HG03045 (cell line): ENCODE results near the gene SOS2.
"Not testable (repeated sequence)": the region's sequence is repeated elsewhere in the genome, so short reads cannot be mapped to it uniquely, and the experiment has no call there.

Source experiments
- ATAC-seq: cut with Tn5 transposase; IDR thresholded peaks from one replicate; pipeline ENCODE4 v1.9.1; 2021; ENCODE audit warnings: mild to moderate bottlenecking, moderate library complexity; ENCODE audit not compliant: unreplicated experiment

Gene SOS2

DNA sequence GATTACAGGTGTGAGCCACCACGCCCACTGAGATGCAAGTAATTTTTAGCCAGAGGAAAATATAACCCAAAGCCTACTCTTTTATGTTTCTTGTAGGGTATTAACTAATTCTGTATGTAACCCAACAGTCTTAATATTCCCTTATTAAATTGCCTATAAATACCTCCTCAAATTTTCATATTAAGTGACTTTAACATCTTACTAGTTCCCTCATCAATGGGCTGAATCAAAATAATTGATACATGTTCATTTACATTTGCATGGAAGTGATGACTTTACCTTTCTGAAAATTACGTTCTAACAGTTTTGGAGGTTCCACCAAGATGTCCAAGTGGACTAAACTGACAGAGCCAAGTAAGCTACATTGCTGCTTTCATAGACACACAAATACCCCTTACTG is 3.1 kb downstream of the SOS2 start:
- no peak for ATAC-seq

- ATAC-seq = no peak
Observed at GRCh38 chr14:50225974-50226297, 5.4 kb downstream of the SOS2 start.

DNA sequence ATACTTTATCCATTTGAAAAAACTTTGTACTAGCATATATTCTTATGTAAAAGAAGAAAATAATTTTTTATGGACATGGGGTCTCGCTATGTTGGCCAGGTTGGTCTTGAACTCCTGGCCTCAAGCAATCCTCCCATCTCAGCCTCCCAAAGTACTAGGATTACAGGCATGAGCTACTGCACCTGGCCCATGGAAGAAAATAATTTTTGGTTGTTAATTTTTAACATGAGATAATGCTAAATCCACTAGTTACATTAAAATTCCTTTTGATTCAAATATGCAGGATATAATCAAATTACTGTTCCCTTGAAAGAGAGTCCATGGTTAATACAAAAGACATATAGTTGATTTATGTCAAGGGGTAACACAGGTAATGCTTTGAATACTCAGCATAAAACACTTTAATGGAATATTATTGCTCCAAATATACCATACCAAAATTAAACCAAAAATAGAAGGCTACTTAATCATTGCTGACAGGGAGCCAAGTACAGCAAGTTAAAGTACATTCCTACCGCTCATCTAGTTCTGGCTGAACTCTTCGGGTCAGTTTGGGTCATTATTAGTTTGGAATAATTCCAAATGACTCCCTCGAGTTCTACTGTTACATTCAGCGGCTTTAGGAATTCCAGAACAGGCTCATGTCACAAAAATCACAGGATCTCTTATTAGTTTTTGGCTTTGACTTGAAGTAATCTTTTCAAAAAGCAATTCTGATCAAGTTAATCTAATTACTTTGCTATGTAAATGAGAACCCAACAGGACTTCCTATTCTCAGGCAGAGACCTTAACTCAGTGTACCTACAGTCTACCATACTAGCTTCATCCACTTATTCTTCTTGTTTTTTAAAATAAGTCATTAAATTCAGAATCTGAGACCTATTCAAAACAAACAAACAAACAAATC is 6.1 kb downstream of the SOS2 start:
- no peak for ATAC-seq

GRCh38 chr14:50222055-50222613 is 9.2 kb downstream of the SOS2 start:
- no peak for ATAC-seq

DNA sequence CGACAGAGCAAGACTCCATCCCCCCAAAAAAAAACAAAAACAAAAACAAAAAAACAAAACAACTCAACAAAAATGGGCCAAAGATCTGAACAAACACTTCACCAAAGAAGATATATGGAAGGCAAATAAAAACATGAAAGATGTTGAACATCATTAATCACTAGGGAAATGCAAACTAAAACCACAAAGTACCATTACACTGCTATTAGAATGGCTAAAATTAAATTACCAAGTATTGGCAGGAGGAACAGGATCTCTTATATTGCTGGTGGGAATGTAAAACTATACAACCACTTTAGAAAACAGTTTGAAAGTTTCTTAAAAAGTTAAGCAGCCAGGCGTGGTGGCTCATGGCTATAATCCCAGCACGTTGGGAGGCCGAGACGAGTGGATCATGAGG is 12.9 kb downstream of the SOS2 start:
- no peak for ATAC-seq

- no peak for ATAC-seq
Observed at GRCh38 chr14:50215416-50215815, 16.0 kb downstream of the SOS2 start.

DNA sequence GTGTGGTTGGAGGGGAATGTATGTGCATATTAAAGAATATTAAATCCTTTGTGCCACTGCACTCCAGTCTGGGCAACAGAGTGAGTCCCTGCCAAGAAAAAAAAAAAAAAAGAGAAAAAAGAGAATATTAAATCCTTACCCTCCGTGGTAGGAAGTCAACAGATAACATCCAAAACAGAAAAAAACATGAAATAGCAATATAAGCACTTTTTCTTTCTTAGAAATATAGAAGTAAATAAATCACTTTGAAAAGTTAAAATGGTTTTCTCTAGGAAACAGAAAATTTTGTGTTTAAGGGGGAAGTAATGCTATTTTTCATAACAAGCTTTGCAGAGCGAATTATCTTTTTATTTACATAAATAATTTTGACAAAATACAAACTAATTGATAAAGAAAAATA is 17.6 kb downstream of the SOS2 start:
- ATAC-seq = no peak

GRCh38 chr14:50212726-50213125 is 18.7 kb downstream of the SOS2 start:
- no peak for ATAC-seq

GRCh38 chr14:50210074-50210473 is 21.3 kb downstream of the SOS2 start:
- ATAC-seq = no peak

DNA sequence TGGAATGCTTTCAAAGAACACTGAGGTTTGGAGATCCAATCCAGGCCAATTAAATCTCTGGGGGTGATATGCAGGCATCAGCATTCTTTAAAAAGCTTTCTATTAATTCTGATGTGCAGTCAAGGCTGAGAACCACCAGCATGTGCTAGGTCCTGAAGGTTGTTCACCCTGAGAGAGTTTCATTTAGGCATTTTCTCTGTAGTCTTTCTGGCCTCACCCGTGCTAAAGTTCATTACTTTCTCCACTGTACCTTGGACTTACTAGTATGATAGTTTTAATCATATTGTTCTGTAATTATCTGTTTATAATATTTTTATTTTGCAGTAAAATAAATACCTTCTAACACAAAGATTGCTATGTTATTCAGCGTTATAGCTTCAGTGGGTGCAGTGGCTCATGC is 32.9 kb downstream of the SOS2 start:
- ATAC-seq = no peak

DNA sequence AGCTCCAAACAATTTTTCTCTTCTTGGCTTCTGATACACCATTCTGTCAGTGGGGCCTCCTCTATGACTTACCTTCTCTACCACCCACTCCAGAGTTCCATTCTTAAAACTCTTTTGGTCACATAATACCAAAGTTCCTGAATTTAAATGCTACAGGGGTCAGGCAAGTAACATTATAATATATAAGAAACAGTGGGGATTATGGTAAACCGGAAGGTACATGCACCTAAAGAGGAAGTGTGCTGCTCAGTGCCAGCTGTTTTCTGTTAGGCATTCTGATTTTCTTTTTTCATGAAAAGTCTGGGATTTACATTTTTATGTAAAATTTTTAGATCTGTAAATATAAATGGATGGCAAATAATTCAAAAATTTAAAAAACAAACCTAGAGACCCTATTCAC is 39.9 kb downstream of the SOS2 start:
- ATAC-seq = no peak

- no peak for ATAC-seq
Observed at GRCh38 chr14:50186107-50186506, 45.3 kb downstream of the SOS2 start.

- no peak for ATAC-seq
Observed at GRCh38 chr14:50173891-50174290, 57.5 kb downstream of the SOS2 start.

GRCh38 chr14:50171895-50172294 is 59.5 kb downstream of the SOS2 start:
- ATAC-seq = no peak

- not testable (repeated sequence) for ATAC-seq
Observed at GRCh38 chr14:50167381-50167780, 64.0 kb downstream of the SOS2 start.

- no peak for ATAC-seq
Observed at GRCh38 chr14:50156111-50156510, 75.3 kb downstream of the SOS2 start.

DNA sequence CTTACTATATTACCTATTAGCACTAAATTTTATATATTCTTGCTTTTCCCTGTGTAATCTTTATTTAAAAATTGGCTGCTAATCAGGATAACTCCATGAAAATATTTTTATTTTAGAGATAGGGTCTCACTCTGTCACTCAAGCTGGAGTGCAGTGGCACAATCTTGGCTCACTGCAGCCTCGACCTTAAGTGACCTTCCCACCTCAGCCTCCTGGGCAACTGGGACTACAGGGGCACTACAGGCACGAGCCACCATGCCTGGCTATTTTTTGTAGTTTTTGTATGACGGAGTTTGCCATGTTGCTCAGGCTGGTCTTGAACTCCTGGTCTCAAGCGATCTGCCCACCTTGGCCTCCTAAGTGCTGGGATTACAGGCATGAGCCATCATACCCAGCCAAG is 82.6 kb downstream of the SOS2 start:
- no peak for ATAC-seq

GRCh38 chr14:50139192-50139591 is 92.2 kb downstream of the SOS2 start:
- no peak for ATAC-seq

GRCh38 chr14:50127802-50128201 is 103.6 kb downstream of the SOS2 start:
- ATAC-seq = no peak

DNA sequence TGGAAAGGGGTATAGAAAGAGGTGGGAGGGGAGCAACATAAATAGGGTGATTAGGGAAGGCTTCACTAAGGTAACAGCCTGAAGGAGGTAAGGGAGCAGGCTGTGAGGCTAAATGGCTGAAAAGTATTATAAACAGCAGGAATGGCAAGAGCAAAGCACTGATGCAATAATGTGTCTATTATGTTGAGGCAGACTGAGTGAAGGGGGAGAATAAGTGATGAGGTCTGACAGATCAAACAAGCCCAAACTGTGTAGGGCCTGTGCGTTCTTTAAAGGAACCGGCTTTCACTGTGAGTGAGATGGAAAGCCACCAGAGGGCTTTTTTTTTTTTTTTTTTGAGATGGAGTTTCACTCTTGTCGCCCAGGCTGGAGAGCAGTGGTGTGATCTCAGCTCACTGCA is 108.3 kb downstream of the SOS2 start:
- ATAC-seq = no peak

GRCh38 chr14:50122291-50122690 is 109.1 kb downstream of the SOS2 start:
- ATAC-seq = no peak

- ATAC-seq = no peak
Observed at GRCh38 chr14:50121486-50121885, 109.9 kb downstream of the SOS2 start.

DNA sequence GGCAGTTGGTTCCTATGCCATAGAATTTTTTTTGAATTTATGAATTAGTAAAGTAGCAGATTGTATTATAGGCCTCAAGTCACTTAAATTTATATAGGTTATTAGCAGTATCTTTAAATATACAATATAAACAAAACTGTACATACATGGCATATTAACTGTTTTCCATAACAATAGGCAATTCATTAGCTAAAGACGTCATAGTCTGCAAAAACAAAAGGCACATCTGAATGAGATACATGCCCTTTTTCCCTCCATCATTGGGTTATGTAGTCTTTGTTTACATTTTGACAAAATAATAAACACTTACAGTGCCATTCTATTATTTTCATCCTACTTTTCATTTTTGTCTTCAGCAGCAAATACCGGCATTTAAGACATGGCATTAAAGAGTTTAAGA is 113.9 kb downstream of the SOS2 start:
- ATAC-seq = no peak
